Central memory CD8-positive, alpha-beta T cell (primary cell): Measurements from ENCODE around the gene KCNC1.

Source experiments
- ATAC-seq: fragments of 150-1000 bp; cut with Tn5 transposase; replicated peaks from 2 replicates; pipeline ENCODE4 v1.10.0; 2022; ENCODE audit warnings: mild to moderate bottlenecking, moderate FRiP score, moderate number of reproducible peaks; ENCODE audit not compliant: poor library complexity, severe bottlenecking; ENCODE audit errors: extremely low read depth
- DNase-seq, 2 donors: peaks; one replicate each; pipeline ENCODE4 v3.0.0; 2021; ENCODE audit warnings: low spot score in 2 of 2
- H3K27ac Mint-ChIP-seq: one replicate; pipeline ENCODE4 v1.8.0; 2022; ENCODE audit warnings: low read depth, mild to moderate bottlenecking, moderate library complexity, mixed read lengths
- H3K27me3 Mint-ChIP-seq: one replicate; pipeline ENCODE4 v1.8.0; 2022; ENCODE audit warnings: mixed read lengths
- H3K36me3 Mint-ChIP-seq: one replicate; pipeline ENCODE4 v1.8.0; 2022; ENCODE audit warnings: mild to moderate bottlenecking, moderate library complexity, mixed read lengths; ENCODE audit not compliant: insufficient read depth
- H3K4me1 Mint-ChIP-seq: one replicate; pipeline ENCODE4 v1.8.0; 2022; ENCODE audit warnings: mixed read lengths
- H3K4me3 Mint-ChIP-seq: one replicate; pipeline ENCODE4 v1.8.0; 2022; ENCODE audit warnings: mild to moderate bottlenecking, moderate library complexity, mixed read lengths
- H3K9me3 Mint-ChIP-seq: one replicate; pipeline ENCODE4 v1.8.0; 2022; ENCODE audit warnings: mixed read lengths

Gene KCNC1

GRCh38 chr11:17753641-17754040, 19.1 kb downstream of the KCNC1 start:
- Mint-ChIP-seq H3K4me1 (no peaks in the 10 kb centered on the region), H3K27ac (no peak overlapping the region), H3K36me3 (no peaks in the 10 kb centered on the region), H3K27me3 (peaks cover 52% of the 10 kb centered on the region), H3K9me3 (no peaks in the 10 kb centered on the region), H3K4me3 (no peak overlapping the region)
- DNase-seq, result no peak
- ATAC-seq, result no peak

DNA sequence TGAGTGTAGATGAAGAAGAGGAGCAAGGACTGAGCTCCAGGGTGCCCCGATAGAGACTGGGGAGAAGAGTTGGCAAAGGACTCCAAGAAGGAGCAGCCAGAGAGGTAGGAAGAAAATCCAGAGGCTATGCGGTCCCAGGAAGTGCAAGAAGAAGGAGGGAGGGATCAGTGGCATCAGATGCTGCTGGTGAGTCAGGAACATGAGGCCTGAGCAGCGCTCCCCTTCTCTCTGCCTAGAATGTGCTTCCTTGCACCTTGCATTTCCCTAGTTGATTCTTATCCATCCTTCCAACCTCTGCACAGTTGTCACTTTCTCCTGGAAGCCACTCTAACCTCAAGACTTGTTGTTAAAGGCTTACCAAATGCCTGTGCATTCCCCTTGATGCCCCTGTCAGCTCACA, 21.3 kb downstream of the KCNC1 start:
- no peak for ATAC-seq

DNA sequence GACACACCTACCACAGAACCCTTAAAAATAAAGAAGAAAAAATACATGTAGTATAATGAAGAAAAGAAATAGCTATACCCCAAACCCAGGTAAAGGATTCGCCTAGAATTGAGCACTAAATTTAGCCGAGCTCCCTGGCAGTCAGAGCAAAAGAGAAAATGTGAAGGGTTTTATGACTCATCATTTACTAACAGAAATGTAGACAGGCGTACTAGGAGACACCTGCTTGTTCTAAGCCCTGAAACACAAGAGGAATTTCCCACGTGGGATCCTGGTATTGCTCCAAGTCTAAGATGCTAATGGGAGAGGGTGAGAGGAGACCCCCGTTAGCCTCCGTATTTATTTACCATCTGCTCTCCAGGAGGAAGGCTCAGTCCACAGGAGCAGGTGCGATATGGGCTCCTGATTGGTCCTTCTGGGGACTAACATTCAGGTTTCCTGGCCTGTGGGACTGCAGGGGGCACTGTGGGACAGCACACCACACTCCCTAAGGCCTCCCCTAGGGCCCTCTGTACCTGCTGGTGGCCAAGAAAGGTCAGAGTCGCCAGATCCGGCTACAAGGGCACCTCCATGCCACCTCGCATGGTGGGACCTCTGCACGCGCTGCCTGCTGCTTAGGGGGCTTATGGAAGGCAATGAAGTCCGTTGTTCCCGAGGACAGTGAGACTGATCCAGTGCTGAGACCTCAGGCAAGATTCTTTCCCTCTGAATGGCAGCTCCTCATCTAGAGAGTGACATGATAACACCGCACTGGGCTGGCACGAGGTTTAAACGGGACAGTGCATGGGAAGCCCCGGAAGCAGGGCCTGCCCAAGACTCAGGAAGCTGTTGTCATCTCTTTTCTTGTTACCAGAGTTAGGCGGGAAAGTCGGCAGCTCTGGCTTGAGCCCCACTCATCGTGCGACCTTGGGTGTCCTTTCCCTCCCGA, 25.8 kb downstream of the KCNC1 start:
- Mint-ChIP-seq H3K27ac (no peak overlapping the region), H3K9me3 (no peaks in the 10 kb centered on the region), H3K4me1 (no peaks in the 10 kb centered on the region), H3K36me3 (no peaks in the 10 kb centered on the region), H3K4me3 (no peak overlapping the region), H3K27me3 (peaks cover 19% of the 10 kb centered on the region)
- ATAC-seq, result no peak
- no peak for DNase-seq

More for the DNA sequence above, 21.3 kb downstream of the KCNC1 start:
- Mint-ChIP-seq H3K27ac (no peak overlapping the region), H3K36me3 (no peaks in the 10 kb centered on the region), H3K27me3 (peaks cover 36% of the 10 kb centered on the region), H3K9me3 (no peaks in the 10 kb centered on the region), H3K4me1 (no peaks in the 10 kb centered on the region), H3K4me3 (no peak overlapping the region)
- DNase-seq, result no peak

GRCh38 chr11:17762309-17762974, 27.9 kb downstream of the KCNC1 start:
- Mint-ChIP-seq H3K27ac (no peak overlapping the region), H3K9me3 (no peaks in the 10 kb centered on the region), H3K4me3 (no peak overlapping the region), H3K36me3 (peaks cover 2% of the 10 kb centered on the region), H3K27me3 (peaks cover under 1% of the 10 kb centered on the region), H3K4me1 (no peaks in the 10 kb centered on the region)
- DNase-seq (no peak), ATAC-seq (no peak)

- H3K9me3 Mint-ChIP-seq, result no peaks in the 10 kb centered on the region
- no peaks in the 10 kb centered on the region for H3K27me3 Mint-ChIP-seq
- no peak overlapping the region for H3K4me3 Mint-ChIP-seq
- H3K27ac Mint-ChIP-seq, result no peak overlapping the region
- ATAC-seq (no peak), DNase-seq (no peak)
- no peaks in the 10 kb centered on the region for H3K4me1 Mint-ChIP-seq
- H3K36me3 Mint-ChIP-seq, result peaks cover 2% of the 10 kb centered on the region
Measured at GRCh38 chr11:17763244-17763643, 28.7 kb downstream of the KCNC1 start.

DNA sequence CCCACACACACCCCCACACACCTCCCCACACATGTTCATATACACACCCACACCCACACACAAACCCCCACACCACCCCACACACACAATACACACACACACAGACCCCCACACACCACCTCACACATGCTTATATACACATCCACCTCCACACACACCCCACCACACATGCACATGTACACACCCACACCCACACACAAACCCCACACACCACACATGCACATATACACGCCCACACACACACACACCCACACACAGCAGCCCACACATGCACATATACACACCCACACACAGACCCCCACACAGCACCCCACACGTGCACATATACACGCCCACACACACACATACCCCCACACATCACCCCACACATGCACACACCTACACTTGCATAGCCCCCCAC, 29.1 kb downstream of the KCNC1 start:
- ATAC-seq (no peak), DNase-seq (no peak)
- Mint-ChIP-seq H3K36me3 (peaks cover 2% of the 10 kb centered on the region), H3K9me3 (no peaks in the 10 kb centered on the region), H3K27ac (no peak overlapping the region), H3K27me3 (no peaks in the 10 kb centered on the region), H3K4me1 (no peaks in the 10 kb centered on the region), H3K4me3 (no peak overlapping the region)

DNA sequence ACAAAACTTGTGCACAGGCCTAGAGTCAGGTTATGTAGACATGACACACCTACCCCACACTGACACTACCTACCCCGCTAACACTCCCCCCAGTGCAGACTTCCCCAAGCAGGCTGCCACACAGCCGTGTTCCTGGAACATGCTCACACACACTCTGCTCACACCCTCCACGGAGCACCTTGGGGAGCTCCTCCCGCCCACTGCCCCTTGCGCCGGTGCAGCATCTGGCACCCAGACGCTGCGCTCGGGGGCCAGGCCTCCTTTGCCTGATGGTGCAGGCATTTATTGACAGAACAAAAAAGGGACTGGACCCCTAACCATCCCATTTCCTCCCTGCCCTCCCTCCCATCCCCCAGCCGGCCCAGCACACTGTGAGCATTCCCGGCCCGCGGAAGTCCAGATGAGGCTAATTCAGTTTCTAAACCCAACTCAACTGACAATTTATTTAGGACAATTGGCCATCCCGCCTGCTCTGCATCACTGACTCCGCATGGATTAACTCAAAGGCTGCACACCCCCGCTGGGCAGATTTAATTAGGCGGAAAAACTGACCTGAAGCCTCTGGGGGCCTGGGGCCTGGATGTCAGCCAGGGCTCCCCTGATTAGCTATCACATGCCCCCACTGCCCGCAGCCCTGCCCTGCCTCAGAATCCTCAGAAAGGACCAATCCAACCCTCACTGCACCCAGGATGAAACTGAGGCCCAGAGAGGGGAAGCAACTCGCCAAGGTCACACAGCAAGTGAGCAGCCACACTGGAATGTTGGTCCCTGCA, 30.1 kb downstream of the KCNC1 start:
- ATAC-seq, result no peak
- no peak for DNase-seq
- no peak overlapping the region for H3K4me3 Mint-ChIP-seq
- no peaks in the 10 kb centered on the region for H3K27me3 Mint-ChIP-seq
- H3K4me1 Mint-ChIP-seq, result no peaks in the 10 kb centered on the region
- no peak overlapping the region for H3K27ac Mint-ChIP-seq
- peaks cover 2% of the 10 kb centered on the region for H3K36me3 Mint-ChIP-seq
- H3K9me3 Mint-ChIP-seq, result no peaks in the 10 kb centered on the region

GRCh38 chr11:17765356-17766072, 30.9 kb downstream of the KCNC1 start:
- H3K27me3 Mint-ChIP-seq, result no peaks in the 10 kb centered on the region
- H3K36me3 Mint-ChIP-seq, result peaks cover 2% of the 10 kb centered on the region
- H3K27ac Mint-ChIP-seq, result no peak overlapping the region
- H3K4me3 Mint-ChIP-seq, result no peak overlapping the region
- no peaks in the 10 kb centered on the region for H3K9me3 Mint-ChIP-seq
- H3K4me1 Mint-ChIP-seq, result no peaks in the 10 kb centered on the region
- ATAC-seq, result no peak
- DNase-seq, result no peak

DNA sequence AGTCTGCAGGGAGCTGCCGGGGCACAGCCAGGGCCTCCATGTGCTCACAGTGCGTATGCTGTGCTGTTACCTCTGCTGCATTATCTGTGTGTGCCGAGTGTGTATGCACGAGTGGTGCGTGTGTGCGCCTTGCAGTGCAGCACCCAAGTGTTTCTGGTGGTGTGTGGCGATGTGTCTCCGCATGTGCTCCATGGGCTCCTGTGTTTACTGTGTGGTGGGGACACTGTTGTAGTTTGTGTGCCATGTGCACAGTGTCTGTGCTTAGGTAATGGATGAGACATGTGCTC, 31.4 kb downstream of the KCNC1 start:
- no peak for DNase-seq
- H3K4me3 Mint-ChIP-seq, result no peak overlapping the region
- no peaks in the 10 kb centered on the region for H3K9me3 Mint-ChIP-seq
- no peaks in the 10 kb centered on the region for H3K27me3 Mint-ChIP-seq
- ATAC-seq, result no peak
- no peaks in the 10 kb centered on the region for H3K4me1 Mint-ChIP-seq
- peaks cover 2% of the 10 kb centered on the region for H3K36me3 Mint-ChIP-seq
- H3K27ac Mint-ChIP-seq, result no peak overlapping the region

DNA sequence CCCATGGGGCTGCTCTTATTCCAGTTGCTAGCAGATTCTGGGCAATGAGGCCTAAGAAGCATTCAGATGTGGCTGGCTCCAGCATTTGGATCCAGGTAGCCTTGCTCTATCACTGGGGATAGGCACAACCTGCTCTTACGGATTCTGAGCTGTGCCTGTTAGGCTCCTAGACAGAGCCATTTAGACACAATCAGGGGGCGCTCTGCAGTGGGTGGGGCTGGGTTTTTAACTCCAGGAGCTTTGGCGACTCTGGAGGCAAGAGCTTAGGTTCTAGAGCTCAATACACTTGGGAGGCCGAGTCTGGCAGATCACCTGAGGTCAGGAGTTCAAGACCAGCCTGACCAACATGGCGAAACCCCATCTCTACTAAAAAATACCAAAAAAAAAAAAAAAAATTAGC, 32.0 kb downstream of the KCNC1 start:
- no peak for DNase-seq
- no peak for ATAC-seq
- no peaks in the 10 kb centered on the region for H3K4me1 Mint-ChIP-seq
- H3K27ac Mint-ChIP-seq, result no peak overlapping the region
- H3K4me3 Mint-ChIP-seq, result no peak overlapping the region
- H3K9me3 Mint-ChIP-seq, result no peaks in the 10 kb centered on the region
- H3K27me3 Mint-ChIP-seq, result no peaks in the 10 kb centered on the region
- H3K36me3 Mint-ChIP-seq, result peaks cover 2% of the 10 kb centered on the region

GRCh38 chr11:17767301-17767885, 32.8 kb downstream of the KCNC1 start:
- Mint-ChIP-seq H3K4me1 (no peaks in the 10 kb centered on the region), H3K27me3 (no peaks in the 10 kb centered on the region), H3K9me3 (no peaks in the 10 kb centered on the region), H3K4me3 (no peak overlapping the region), H3K36me3 (peaks cover 2% of the 10 kb centered on the region), H3K27ac (no peak overlapping the region)
- no peak for ATAC-seq
- no peak for DNase-seq

DNA sequence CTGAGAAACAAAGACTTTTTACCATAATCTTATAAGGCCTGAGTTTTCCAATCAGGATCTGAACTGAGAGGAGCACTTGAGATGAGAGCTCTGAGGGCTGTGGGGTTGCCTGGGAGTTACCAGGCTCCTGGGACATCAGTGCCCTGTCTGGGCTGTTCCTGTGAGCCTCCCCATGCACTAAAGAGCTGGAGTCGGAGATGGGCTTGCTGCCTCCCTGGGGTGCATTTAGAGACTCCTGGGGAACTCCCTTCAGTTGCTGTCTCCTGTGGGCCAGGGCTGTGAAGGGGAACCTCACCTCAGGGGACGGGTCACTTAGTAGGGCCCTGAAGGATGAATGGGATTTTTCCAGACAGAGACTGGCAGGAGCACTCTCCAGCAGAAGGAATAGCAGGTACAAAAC, 33.3 kb downstream of the KCNC1 start:
- DNase-seq (no peak), ATAC-seq (no peak)
- Mint-ChIP-seq H3K27ac (no peak overlapping the region), H3K27me3 (no peaks in the 10 kb centered on the region), H3K4me3 (no peak overlapping the region), H3K9me3 (no peaks in the 10 kb centered on the region), H3K36me3 (peaks cover 2% of the 10 kb centered on the region), H3K4me1 (no peaks in the 10 kb centered on the region)
